Panc1 (cell line): ENCODE results near the gene RGS6. TPM values are rescaled to one million over a fixed set of nuclear protein-coding genes. Genes with fewer than 3 reads are reported as not detected.

ENCODE experiments used
- ATAC-seq: fragments of 200-7000 bp; cut with Tn5 transposase; 2 replicates; pipeline ENCODE4 v1.9.1; 2020; ENCODE audit warnings: mild to moderate bottlenecking, moderate library complexity
- BruUV-seq: library from RNA; stranded (reverse); fragments of 400-500 nt; replicated peaks from 2 replicates; lab custom pipeline; 2021; lab: Mats Ljungman, UMichigan
- CTCF ChIA-PET: fragments of 300-600 bp; sonication (Branson Sonifier 250); formaldehyde crosslinking; loops from one replicate; lab custom pipeline; 2022; ENCODE audit warnings: antibody characterized with exemption; lab: Charles Lee
- POLR2A ChIA-PET: fragments of 300-600 bp; sonication (Branson Sonifier 250); formaldehyde crosslinking; loops from one replicate; lab custom pipeline; 2022; ENCODE audit warnings: antibody characterized with exemption; lab: Charles Lee
- DNase-seq: peaks from one replicate; pipeline ENCODE4 v3.0.0-alpha.2; 2010; ENCODE audit warnings: low read depth, low spot score
- H3K27ac ChIP-seq: 2 replicates; pipeline ENCODE4 v1.5.1; 2011; ENCODE audit warnings: mild to moderate bottlenecking, low read length, inconsistent platforms
- H3K27me3 ChIP-seq: fragments of 200-500 bp; sonication (Bioruptor generic); 2 replicates; pipeline ENCODE4 v1.6.0; 2014; ENCODE audit warnings: low read length, inconsistent platforms; ENCODE audit not compliant: control insufficient read depth, insufficient read depth
- H3K36me3 ChIP-seq: fragments of 200-500 bp; sonication (Bioruptor generic); 2 replicates; pipeline ENCODE4 v1.5.1; 2014; ENCODE audit warnings: inconsistent platforms, mild to moderate bottlenecking, low read length, moderate library complexity; ENCODE audit not compliant: control insufficient read depth, insufficient read depth
- H3K4me1 ChIP-seq: 2 replicates; pipeline ENCODE4 v1.5.1; 2011; ENCODE audit warnings: inconsistent platforms, mild to moderate bottlenecking, low read length, moderate library complexity; ENCODE audit not compliant: control insufficient read depth, insufficient read depth
- H3K4me3 ChIP-seq, 2 experiments: 2 replicates each; pipeline ENCODE4 v1.5.1; 2011 to 2012; ENCODE audit warnings: low read depth in 2 of 2, low read length in 2 of 2, mild to moderate bottlenecking in 2 of 2, inconsistent platforms in 1 of 2, moderate library complexity in 1 of 2
- H3K9me3 ChIP-seq: fragments of 200-500 bp; sonication (Bioruptor generic); 2 replicates; pipeline ENCODE4 v1.5.1; 2014; ENCODE audit warnings: low read depth, mild to moderate bottlenecking, inconsistent platforms, low read length, moderate library complexity; ENCODE audit not compliant: control insufficient read depth, insufficient read depth
- CTCF ChIP-seq: fragments of 450-650 bp; IDR thresholded peaks from 2 replicates; pipeline ENCODE4 v1.5.1; 2017; ENCODE audit warnings: mild to moderate bottlenecking
- POLR2AphosphoS5 ChIP-seq: IDR thresholded peaks from 2 replicates; pipeline ENCODE4 v1.6.1; 2012; ENCODE audit warnings: mild to moderate bottlenecking, low read depth, low read length, moderate library complexity
- SIN3A ChIP-seq: IDR thresholded peaks from 2 replicates; pipeline ENCODE4 v1.6.1; 2012; ENCODE audit warnings: low read depth, mild to moderate bottlenecking, low read length, moderate library complexity, borderline replicate concordance; ENCODE audit not compliant: insufficient read depth
- TCF7L2 ChIP-seq: IDR thresholded peaks from 2 replicates; pipeline ENCODE4 v1.6.1; 2011; ENCODE audit warnings: mild to moderate bottlenecking, low read depth, low read length, inconsistent platforms
- in situ Hi-C: cut with HindIII; loops from 2 replicates; pipeline ENCODE4 v1.10.0; 2016; ENCODE audit warnings: low sequenced_read_pairs, low pct_unique_long_range_greater_than_20kb
- intact Hi-C: fragments of 100-400 bp; cut with micrococcal nuclease; formaldehyde crosslinking; loops from one replicate; pipeline ENCODE4 v1.10.0; 2022; ENCODE audit not compliant: unreplicated experiment
- total RNA-seq: library from RNA; stranded (reverse); gene quantifications from one replicate; pipeline ENCODE4 v1.2.1, GENCODE V29; 2021; ENCODE audit not compliant: unreplicated experiment
- TF ChIP-seq, protein P1 (sequence below), 2 experiments: IDR thresholded peaks; 2 replicates each; pipeline ENCODE4 v1.6.1; 2011 to 2012; ENCODE audit warnings: low read depth in 2 of 2, control low read depth in 1 of 2, low read length in 1 of 2, mild to moderate bottlenecking in 1 of 2, moderate library complexity in 1 of 2; ENCODE audit not compliant: insufficient read depth in 1 of 2

Gene RGS6
- total RNA-seq, 1 experiment from 2014 or later, result not detected

GRCh38 chr14:72060917-72061316 lies 128.7 kb downstream of the RGS6 start:
- TF ChIP-seq SIN3A (no peak), POLR2AphosphoS5 (no peak), TCF7L2 (no peak), CTCF (no peak)
- TF ChIP-seq, protein P1, sequence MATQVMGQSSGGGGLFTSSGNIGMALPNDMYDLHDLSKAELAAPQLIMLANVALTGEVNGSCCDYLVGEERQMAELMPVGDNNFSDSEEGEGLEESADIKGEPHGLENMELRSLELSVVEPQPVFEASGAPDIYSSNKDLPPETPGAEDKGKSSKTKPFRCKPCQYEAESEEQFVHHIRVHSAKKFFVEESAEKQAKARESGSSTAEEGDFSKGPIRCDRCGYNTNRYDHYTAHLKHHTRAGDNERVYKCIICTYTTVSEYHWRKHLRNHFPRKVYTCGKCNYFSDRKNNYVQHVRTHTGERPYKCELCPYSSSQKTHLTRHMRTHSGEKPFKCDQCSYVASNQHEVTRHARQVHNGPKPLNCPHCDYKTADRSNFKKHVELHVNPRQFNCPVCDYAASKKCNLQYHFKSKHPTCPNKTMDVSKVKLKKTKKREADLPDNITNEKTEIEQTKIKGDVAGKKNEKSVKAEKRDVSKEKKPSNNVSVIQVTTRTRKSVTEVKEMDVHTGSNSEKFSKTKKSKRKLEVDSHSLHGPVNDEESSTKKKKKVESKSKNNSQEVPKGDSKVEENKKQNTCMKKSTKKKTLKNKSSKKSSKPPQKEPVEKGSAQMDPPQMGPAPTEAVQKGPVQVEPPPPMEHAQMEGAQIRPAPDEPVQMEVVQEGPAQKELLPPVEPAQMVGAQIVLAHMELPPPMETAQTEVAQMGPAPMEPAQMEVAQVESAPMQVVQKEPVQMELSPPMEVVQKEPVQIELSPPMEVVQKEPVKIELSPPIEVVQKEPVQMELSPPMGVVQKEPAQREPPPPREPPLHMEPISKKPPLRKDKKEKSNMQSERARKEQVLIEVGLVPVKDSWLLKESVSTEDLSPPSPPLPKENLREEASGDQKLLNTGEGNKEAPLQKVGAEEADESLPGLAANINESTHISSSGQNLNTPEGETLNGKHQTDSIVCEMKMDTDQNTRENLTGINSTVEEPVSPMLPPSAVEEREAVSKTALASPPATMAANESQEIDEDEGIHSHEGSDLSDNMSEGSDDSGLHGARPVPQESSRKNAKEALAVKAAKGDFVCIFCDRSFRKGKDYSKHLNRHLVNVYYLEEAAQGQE (IDR thresholded peaks at IDR 0.05; ENCODE audit: insufficient read depth in 1 of 2, low read depth in 2 of 2, low read length in 1 of 2), result no peak
- intact Hi-C loops (no loop called here), in situ Hi-C loops (no loop called here)
- BruUV-seq, result no TSS peak
- DNase-seq (no peak), ATAC-seq (no peak)
- Histone ChIP-seq H3K4me1 (no peaks in the 10 kb centered on the region), H3K9me3 (no peaks in the 10 kb centered on the region), H3K4me3 (no peak overlapping the region), H3K36me3 (no peaks in the 10 kb centered on the region), H3K27me3 (no peaks in the 10 kb centered on the region), H3K27ac (no peak overlapping the region)
- ChIA-PET POLR2A (no interaction called here), CTCF (no interaction called here)

- Histone ChIP-seq H3K27me3 (no peaks in the 10 kb centered on the region), H3K27ac (no peak overlapping the region), H3K36me3 (no peaks in the 10 kb centered on the region), H3K9me3 (no peaks in the 10 kb centered on the region), H3K4me3 (no peak overlapping the region), H3K4me1 (no peaks in the 10 kb centered on the region)
- in situ Hi-C loops, result no loop called here
- DNase-seq (no peak), ATAC-seq (no peak)
- CTCF ChIA-PET, result no interaction called here
- intact Hi-C loops, result no loop called here
- no TSS peak for BruUV-seq
- TF ChIP-seq SIN3A, result no peak
- TF ChIP-seq CTCF, result no peak
- TF ChIP-seq TCF7L2, result no peak
- TF ChIP-seq, protein P1 (IDR thresholded peaks at IDR 0.05; ENCODE audit: insufficient read depth in 1 of 2, low read depth in 2 of 2, low read length in 1 of 2), result no peak
- no peak for TF ChIP-seq POLR2AphosphoS5
- POLR2A ChIA-PET, result no interaction called here
These were observed 129.5 kb downstream of the RGS6 start for GRCh38 chr14:72061718-72062117.
